GM04504 (cell line): ENCODE results near the gene MSMB.
"Not testable (repeated sequence)": the region's sequence is repeated elsewhere in the genome, so short reads cannot be mapped to it uniquely, and the experiment has no call there.

Source experiments
- DNase-seq: peaks from one replicate; pipeline ENCODE4 v3.0.0-alpha.2; 2012; ENCODE audit warnings: low read depth

MSMB gene

GRCh38 chr10:46046261-46046660 is at the start of gene MSMB:
Gene MSMB (minus strand): TSS chr10:46046269. CDS start chr10:46046237, 32 bp downstream.
- no peak for DNase-seq

- DNase-seq, result no peak
Observed at GRCh38 chr10:46094931-46095750, 49.1 kb upstream of the MSMB start.

- no peak for DNase-seq
Observed at GRCh38 chr10:46094197-46094500, 48.1 kb upstream of the MSMB start.

- DNase-seq, result not testable (repeated sequence)
Observed at GRCh38 chr10:46093316-46094196, 47.5 kb upstream of the MSMB start.

GRCh38 chr10:46092524-46093081 is 46.5 kb upstream of the MSMB start:
- no peak for DNase-seq

GRCh38 chr10:46091828-46092523 is 45.9 kb upstream of the MSMB start:
- DNase-seq, result no peak

- no peak for DNase-seq
Observed at GRCh38 chr10:46091080-46091827, 45.2 kb upstream of the MSMB start.

- DNase-seq, result no peak
Observed at GRCh38 chr10:46090258-46090812, 44.3 kb upstream of the MSMB start.

GRCh38 chr10:46087381-46087780 is 41.3 kb upstream of the MSMB start:
- not testable (repeated sequence) for DNase-seq

- no peak for DNase-seq
Observed at GRCh38 chr10:46084321-46085165, 38.5 kb upstream of the MSMB start.

GRCh38 chr10:46080886-46081285 is 34.8 kb upstream of the MSMB start:
- no peak for DNase-seq

GRCh38 chr10:46079831-46080585 is 33.9 kb upstream of the MSMB start:
- no peak for DNase-seq

GRCh38 chr10:46077731-46078413 is 31.8 kb upstream of the MSMB start:
- no peak for DNase-seq

GRCh38 chr10:46077141-46077554 is 31.1 kb upstream of the MSMB start:
- DNase-seq, result no peak

GRCh38 chr10:46075869-46076268 is 29.8 kb upstream of the MSMB start:
- DNase-seq, result no peak

- DNase-seq, result no peak
Observed at GRCh38 chr10:46074196-46074946, 28.3 kb upstream of the MSMB start.

GRCh38 chr10:46073564-46073963 is 27.5 kb upstream of the MSMB start:
- no peak for DNase-seq

GRCh38 chr10:46070749-46071148 is 24.7 kb upstream of the MSMB start:
- DNase-seq, result no peak
